T-helper 1 cell treated with Interleukin-12 subunit alpha and Interleukin-12 subunit beta and Interleukin-4 antibody, amounts not matched to agents 30 ng/mL and 1 ng/mL, for 36 hours (primary cell): ENCODE measurements around the gene PRKACB. TPM values are rescaled to one million over a fixed set of nuclear protein-coding genes. Genes with fewer than 3 reads are reported as not detected.
"Not testable (repeated sequence)": the region's sequence is repeated elsewhere in the genome, so short reads cannot be mapped to it uniquely, and the experiment has no call there.

Source experiments
- intact Hi-C: fragments of 100-400 bp; cut with micrococcal nuclease; formaldehyde crosslinking; loops from one replicate; pipeline ENCODE4 v1.15.1; 2024
- total RNA-seq: library from RNA; stranded (reverse); gene quantifications from 2 replicates; pipeline ENCODE4 v1.2.3, GENCODE V29; 2022

The PRKACB gene
- total RNA-seq, 1 donor from 2014 or later, result 54.5 TPM

DNA sequence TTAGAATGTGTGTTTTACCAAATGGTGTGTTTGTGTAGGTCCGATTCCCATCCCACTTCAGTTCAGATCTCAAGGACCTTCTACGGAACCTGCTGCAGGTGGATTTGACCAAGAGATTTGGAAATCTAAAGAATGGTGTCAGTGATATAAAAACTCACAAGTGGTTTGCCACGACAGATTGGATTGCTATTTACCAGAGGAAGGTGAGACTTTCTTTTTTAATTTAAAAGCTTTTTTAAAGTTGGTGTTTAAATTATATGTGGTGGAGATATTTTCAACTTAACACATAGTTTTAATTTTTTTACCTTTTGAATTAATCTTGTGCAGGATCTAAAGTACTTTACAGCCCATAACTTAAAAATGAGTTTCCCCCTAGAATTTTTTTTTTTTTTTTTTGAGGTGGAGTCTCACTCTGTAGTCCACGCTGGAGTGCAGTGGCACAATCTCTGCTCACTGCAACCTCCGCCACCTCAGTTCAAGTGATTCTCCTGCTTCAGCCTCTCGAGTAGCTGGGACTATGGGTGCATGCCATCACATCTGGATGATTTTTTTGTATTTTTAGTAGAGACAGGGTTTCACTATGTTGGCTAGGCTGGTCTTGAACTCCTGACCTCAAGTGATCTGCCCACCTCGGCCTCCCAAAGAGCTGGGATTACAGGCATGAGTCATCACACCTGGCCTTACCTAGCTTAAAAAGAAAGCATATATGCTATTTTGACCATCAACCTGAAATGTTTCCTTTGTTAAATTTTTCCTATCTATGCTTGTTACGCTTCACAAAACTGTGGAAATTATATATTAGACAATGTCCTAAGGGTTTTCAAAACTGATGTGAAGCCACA, 70.3 kb downstream of the PRKACB start:
- intact Hi-C loops, result no loop called here

GRCh38 chr1:84217239-84217638, 73.2 kb downstream of the PRKACB start:
- intact Hi-C loops, result no loop called here

DNA sequence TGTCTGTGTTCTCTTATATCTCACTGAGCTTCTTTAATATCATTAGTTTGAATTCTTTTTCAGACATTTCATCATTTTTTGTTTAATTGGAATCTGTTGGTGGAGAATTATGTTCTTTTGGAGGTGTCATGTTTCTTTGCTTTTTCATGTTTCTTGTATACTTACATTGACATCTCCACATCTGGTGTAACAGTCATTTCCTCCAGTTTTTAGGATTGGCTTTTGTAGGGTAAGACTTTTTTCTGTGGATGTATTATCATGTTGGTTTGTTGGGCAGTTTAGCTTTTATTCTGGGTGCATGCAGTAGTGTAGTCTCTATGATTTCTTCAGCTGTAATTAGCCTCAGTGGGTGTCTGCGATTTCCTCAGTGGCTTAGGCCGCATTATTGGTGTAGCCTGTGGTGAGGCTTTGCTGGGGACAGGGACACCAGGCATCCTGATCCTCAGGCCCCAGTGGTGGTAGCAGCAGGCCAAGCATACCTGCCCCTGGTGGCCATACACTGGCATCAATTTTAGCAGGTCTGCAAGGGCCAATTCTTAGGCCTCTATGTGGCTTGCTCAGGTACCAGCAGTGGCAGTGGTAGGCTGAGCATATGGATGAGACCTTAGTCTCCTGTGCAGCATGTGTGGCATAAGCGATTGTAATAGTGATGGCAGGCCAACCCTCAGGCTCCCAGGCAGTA, 79.8 kb downstream of the PRKACB start:
- intact Hi-C loops, result no loop called here

DNA sequence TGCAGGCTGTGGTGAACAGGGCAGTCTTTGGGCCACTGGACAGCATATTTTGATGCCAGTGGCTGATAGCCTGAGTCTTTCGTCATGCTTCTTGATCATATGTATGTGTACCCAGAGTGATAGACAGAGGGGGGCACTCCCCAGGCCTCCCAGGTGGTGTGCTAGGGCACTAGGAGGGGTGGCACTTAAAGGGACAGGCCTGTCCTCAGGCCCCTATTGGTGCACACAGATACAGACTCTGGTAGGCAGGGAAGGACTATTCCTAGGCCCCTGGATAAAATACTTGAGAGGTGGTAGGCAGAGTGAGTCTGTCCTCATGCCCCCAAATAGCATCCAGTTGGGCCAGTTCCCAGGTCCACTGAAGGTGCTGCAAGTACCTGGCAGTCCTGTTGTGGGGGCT, 80.8 kb downstream of the PRKACB start:
- intact Hi-C loops, result no loop called here

GRCh38 chr1:84225646-84226045, 81.6 kb downstream of the PRKACB start:
- intact Hi-C loops, result no loop called here

DNA sequence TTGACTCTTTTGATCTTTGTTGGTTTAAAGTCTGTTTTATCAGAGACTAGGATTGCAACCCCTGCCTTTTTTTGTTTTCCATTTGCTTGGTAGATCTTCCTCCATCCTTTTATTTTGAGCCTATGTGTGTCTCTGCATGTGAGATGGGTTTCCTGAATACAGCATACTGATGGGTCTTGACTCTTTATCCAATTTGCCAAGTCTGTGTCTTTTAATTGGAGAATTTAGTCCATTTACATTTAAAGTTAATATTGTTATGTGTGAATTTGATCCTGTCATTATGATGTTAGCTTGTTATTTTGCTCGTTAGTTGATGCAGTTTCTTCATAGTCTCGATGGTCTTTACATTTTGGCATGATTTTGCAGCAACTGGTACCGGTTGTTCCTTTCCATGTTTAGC, 88.6 kb downstream of the PRKACB start:
- intact Hi-C loops, result not testable (repeated sequence)

GRCh38 chr1:84236256-84236655, 92.2 kb downstream of the PRKACB start:
- intact Hi-C loops, result no loop called here

GRCh38 chr1:84242641-84243040, 98.6 kb downstream of the PRKACB start:
- intact Hi-C loops, result no loop called here

DNA sequence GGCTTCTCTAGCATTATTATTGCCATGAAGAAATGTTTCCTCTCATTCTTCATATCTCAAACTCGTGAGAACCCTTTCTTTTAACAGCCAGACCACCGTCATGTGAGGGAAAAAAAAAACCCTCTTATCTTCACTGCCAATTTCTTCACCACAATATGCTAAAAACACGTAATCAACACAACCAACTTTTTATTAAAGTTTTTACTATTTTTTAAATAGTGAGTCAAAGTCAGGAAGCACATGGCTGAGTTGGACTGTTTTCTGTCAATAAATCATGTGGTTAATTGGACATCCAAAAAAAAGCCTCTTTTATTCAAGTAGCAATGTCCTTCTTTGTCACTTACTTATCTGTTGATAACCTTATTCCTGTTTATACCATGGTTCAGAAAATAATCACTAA, 101.5 kb downstream of the PRKACB start:
- intact Hi-C loops, result no loop called here

DNA sequence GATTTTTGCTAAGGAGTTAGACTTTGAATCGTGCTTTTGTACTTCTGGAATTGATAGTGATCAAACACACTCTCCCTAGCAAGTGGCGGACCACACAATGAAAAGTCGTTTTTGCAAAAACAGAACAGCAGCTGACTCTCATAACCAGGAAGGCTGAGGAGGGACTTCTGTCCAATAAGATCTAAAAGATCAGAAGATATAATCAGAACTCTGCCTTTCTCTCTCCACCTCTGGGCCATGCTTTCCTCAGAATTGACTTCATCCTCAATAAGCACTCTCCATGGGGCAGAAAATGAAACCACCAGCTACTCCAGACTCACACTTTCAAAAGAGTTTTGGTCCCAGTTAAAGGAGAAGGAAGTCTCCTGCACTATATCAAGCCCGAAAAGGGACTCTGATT, 102.1 kb downstream of the PRKACB start:
- intact Hi-C loops, result no loop called here

DNA sequence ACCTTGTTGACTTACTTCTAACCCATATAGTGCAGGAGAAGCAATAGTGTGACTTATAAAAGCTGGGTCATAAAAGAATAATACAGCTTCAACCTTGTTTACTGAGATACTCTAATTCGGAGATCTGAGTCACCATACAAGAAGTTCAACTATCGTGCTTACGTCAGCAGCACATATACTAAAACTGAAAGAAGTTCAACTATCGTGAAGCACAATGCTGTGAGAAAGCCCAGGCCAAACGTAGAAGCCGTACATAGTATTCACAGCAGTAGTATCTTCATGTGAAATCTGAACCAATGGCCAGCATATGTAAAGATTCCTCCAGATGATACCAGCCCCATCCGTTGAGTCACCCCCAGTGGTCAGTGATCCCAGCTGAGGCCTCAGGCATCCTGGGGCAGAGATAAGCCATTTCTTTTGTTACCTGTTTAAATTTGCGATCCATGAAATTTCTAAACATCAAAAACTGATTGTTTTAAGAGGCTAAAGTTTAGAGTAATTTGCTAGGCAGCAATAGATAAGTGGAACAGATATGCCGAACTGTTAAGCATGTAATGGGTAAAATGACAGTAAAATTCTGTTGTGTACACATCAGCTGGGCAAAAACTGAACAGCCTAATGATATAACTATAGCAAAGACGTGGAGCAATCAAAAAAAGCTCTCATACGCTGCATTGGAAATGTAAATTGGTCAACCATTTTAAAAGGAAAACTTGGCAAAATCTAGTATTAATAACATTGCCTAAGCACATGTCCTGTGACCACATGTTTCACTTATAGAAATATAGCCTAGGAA, 103.6 kb downstream of the PRKACB start:
- intact Hi-C loops, result no loop called here

DNA sequence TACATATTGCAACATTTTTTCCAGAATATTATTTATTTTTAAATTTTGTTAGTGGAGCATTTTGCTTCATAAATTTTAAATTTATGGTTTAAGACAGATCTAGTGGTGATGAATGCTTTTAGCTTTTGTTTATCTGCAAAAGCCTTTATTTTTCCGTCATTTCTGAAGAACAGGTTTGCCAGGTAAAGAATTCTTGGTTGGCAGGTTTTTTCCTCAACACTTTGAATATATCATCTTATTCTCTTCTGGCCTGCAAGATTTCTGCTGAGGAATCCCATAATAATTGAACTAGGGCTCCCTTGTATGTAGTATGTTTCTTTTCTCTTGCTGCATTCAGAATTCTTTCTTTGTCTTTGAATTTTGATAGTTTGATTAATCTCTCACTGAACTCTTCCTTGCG, 106.6 kb downstream of the PRKACB start:
- intact Hi-C loops, result no loop called here

GRCh38 chr1:84253036-84253435, 109.0 kb downstream of the PRKACB start:
- intact Hi-C loops, result no loop called here

- intact Hi-C loops, result no loop called here
Observed at GRCh38 chr1:84253891-84254290, 109.8 kb downstream of the PRKACB start.

- intact Hi-C loops, result no loop called here
Observed at GRCh38 chr1:84254703-84255238, 110.7 kb downstream of the PRKACB start.

- intact Hi-C loops, result no loop called here
Observed at GRCh38 chr1:84255582-84255981, 111.5 kb downstream of the PRKACB start.

GRCh38 chr1:84257617-84258016, 113.5 kb downstream of the PRKACB start:
- intact Hi-C loops, result no loop called here

DNA sequence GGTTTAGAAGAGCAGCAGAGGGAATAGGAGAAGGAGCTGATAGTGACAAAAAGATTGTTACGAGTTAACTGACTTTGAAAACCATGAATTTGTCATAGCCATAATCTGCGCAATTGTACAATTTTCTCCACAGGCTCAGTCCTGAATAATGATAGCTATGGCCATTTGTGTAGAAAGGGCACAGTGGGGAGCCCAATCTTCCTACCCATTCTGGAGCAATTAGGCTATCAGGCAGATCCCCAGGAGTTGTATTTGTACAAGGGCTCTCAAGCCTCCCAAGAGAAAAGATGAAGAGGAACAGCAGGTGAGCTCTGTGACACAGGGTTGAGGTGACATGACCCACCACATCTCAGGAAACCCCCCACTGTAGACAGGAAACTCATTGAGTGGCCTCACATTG, 115.3 kb downstream of the PRKACB start:
- intact Hi-C loops, result no loop called here

DNA sequence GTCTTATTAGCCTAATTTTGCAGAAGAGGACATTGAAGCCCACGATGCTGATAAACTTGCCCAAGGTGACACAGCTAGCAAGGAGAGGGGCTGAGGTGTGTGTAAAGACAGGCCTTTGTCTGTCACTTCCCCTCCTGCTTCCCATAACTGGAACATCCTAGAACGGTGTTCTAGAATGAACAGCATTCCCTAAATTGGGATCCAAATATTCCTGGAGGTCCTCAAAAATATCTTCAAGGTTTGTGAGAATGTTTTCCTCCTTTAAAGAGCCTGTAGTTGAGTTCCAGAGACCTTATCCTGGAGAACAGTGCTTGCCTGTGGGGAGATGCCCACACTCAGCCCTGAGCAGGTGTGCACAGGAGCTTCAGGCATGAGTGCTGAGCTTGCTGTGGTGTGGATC, 115.9 kb downstream of the PRKACB start:
- intact Hi-C loops, result no loop called here

DNA sequence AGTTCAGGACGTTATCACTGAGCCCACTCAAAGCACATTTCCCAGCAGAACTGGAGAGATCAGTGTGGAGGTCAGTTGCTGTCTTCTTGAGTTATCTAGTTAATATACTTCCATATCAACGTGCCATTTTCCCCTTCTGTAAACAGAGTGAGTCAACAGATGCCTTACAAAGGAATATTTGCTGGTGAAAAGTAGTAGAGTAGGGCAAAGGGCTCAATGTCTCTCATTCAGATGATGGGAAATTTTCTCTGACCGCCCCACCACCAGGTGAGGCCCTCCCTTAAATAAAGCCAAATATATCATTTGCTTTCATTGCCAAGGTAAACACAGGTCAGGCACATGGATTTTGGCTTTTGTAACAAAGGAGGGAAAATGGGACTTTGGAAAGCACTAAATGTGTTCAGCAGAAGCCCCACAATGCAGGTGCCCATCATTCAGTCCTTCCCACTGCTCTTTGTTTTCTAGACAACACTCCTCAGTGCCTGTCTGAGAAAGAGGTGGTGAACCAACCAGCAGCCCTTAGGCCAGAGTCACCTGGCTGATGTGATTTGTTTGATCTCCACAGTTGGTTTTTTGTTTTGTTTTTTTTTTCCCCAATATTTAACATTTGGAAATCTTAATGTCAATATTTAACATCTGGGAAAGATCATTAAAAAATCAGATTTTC, 116.9 kb downstream of the PRKACB start:
- intact Hi-C loops, result no loop called here

GRCh38 chr1:84264961-84265360, 120.9 kb downstream of the PRKACB start:
- intact Hi-C loops, result no loop called here
